ENCODE results near the gene PTX3. TPM values are rescaled to one million over a fixed set of nuclear protein-coding genes. Genes with fewer than 3 reads are reported as not detected.

PTX3 gene
- total and polyA plus RNA-seq, 4 experiments from 2014 or later: 0.22 to 0.23 TPM; not detected in 2

Other genes with a start within 250 kb of the PTX3 start
- gene VEPH1, start 66.6 kb downstream of the PTX3 start, total RNA-seq: not detected
- gene VEPH1, start 66.6 kb downstream of the PTX3 start, polyA plus RNA-seq: not detected

All from CD4-positive, alpha-beta memory T cell (primary cell).